Liver (tissue), 9 donors: Measurements from ENCODE around the gene SLC24A3. TPM values are rescaled to one million over a fixed set of nuclear protein-coding genes. Genes with fewer than 3 reads are reported as not detected.

ENCODE experiments used
- DNase-seq: peaks from one replicate; pipeline ENCODE4 v3.0.0-alpha.2; 2017; ENCODE audit warnings: low spot score
- H3K27ac ChIP-seq, 2 donors: one replicate each; pipeline ENCODE4 v1.7.0; 2013; ENCODE audit warnings: inconsistent platforms in 2 of 2, low read length in 2 of 2, control low read depth in 1 of 2, low read depth in 1 of 2, mild to moderate bottlenecking in 1 of 2
- H3K27me3 ChIP-seq, 4 donors: one replicate each; pipeline versions ENCODE4 v1.6.1 to v1.7.0; 2013; ENCODE audit warnings: low read length in 3 of 4, inconsistent platforms in 1 of 4, mild to moderate bottlenecking in 1 of 4, moderate library complexity in 1 of 4; ENCODE audit not compliant: control insufficient read depth in 4 of 4, insufficient read depth in 4 of 4
- H3K36me3 ChIP-seq, 4 donors: one replicate each; pipeline versions ENCODE4 v1.6.1 to v1.7.0; 2013; ENCODE audit warnings: low read length in 3 of 4, mild to moderate bottlenecking in 3 of 4, low read depth in 1 of 4, moderate library complexity in 1 of 4; ENCODE audit not compliant: control insufficient read depth in 4 of 4, insufficient read depth in 3 of 4
- H3K4me1 ChIP-seq, 4 donors: one replicate each; pipeline versions ENCODE4 v1.6.1 to v1.7.0; 2013; ENCODE audit warnings: low read length in 3 of 4, mild to moderate bottlenecking in 3 of 4, moderate library complexity in 1 of 4; ENCODE audit not compliant: control insufficient read depth in 4 of 4, insufficient read depth in 4 of 4
- H3K4me3 ChIP-seq, 3 donors: one replicate each; pipeline versions ENCODE4 v1.6.1 to v1.7.0; 2013; ENCODE audit warnings: low read length in 3 of 3, control low read depth in 1 of 3, low read depth in 1 of 3, mild to moderate bottlenecking in 1 of 3
- H3K9ac ChIP-seq, 2 donors: one replicate each; pipeline ENCODE4 v1.7.0; 2013; ENCODE audit warnings: low read length in 2 of 2, mild to moderate bottlenecking in 2 of 2, moderate library complexity in 2 of 2, control low read depth in 1 of 2, low read depth in 1 of 2
- H3K9me3 ChIP-seq, 4 donors: one replicate each; pipeline versions ENCODE4 v1.6.1 to v1.7.0; 2013; ENCODE audit warnings: low read length in 3 of 4; ENCODE audit not compliant: control insufficient read depth in 4 of 4
- EGR1 ChIP-seq, 2 donors: IDR thresholded peaks; 2 replicates each; pipeline ENCODE4 v1.6.1; 2016 to 2018; ENCODE audit warnings: antibody characterized with exemption in 2 of 2, low read depth in 2 of 2
- FOXA1 ChIP-seq: IDR thresholded peaks from 2 replicates; pipeline ENCODE4 v1.6.1; 2016; ENCODE audit warnings: antibody characterized with exemption
- FOXA2 ChIP-seq: IDR thresholded peaks from 2 replicates; pipeline ENCODE4 v1.6.1; 2016; ENCODE audit warnings: antibody characterized with exemption
- GABPA ChIP-seq, 2 donors: IDR thresholded peaks in 1 of 2; conservative IDR thresholded peaks in 1 of 2; 2 replicates each; pipeline ENCODE4 v1.6.1; 2016; ENCODE audit warnings: antibody characterized with exemption in 2 of 2, mild to moderate bottlenecking in 1 of 2, moderate library complexity in 1 of 2
- HNF4A ChIP-seq, 2 donors: conservative IDR thresholded peaks; 2 replicates each; pipeline ENCODE4 v1.6.1; 2016; ENCODE audit warnings: antibody characterized with exemption in 2 of 2, mild to moderate bottlenecking in 2 of 2
- HNF4G ChIP-seq: IDR thresholded peaks from 2 replicates; pipeline ENCODE4 v1.6.1; 2016; ENCODE audit warnings: antibody characterized with exemption
- JUND ChIP-seq, 2 donors: IDR thresholded peaks; 2 replicates each; pipeline ENCODE4 v1.6.1; 2016; ENCODE audit warnings: antibody characterized with exemption in 2 of 2
- NR2F2 ChIP-seq: IDR thresholded peaks from 2 replicates; pipeline ENCODE4 v1.6.1; 2016; ENCODE audit warnings: antibody characterized with exemption
- RAD21 ChIP-seq, 2 donors: IDR thresholded peaks; 2 replicates each; pipeline ENCODE4 v1.6.1; 2016; ENCODE audit warnings: antibody characterized with exemption in 2 of 2, mild to moderate bottlenecking in 2 of 2
- RXRA ChIP-seq, 2 donors: IDR thresholded peaks; 2 replicates each; pipeline ENCODE4 v1.6.1; 2017 to 2018; ENCODE audit warnings: antibody characterized with exemption in 2 of 2, mild to moderate bottlenecking in 1 of 2
- SP1 ChIP-seq: IDR thresholded peaks from 2 replicates; pipeline ENCODE4 v1.6.1; 2018; ENCODE audit warnings: antibody characterized with exemption, mild to moderate bottlenecking
- TAF1 ChIP-seq: conservative IDR thresholded peaks from 2 replicates; pipeline ENCODE4 v1.6.1; 2016; ENCODE audit warnings: antibody characterized with exemption, mild to moderate bottlenecking
- YY1 ChIP-seq: IDR thresholded peaks from 2 replicates; pipeline ENCODE4 v1.6.1; 2016; ENCODE audit warnings: antibody characterized with exemption, mild to moderate bottlenecking
- WGBS: extraction: QIAGEN DNeasy Blood & Tissue Kit; methylation state at CpG from one replicate; pipeline ENCODE4 v1.1.7; 2013; 5-methylcytosine and 5-hydroxymethylcytosine counted together
- polyA plus RNA-seq, 2 donors: library from polyadenylated mRNA; stranded (reverse) in 1 of 2; unstranded in 1 of 2; fragments of 200-250 nt in 1 of 2; fragments of >200 nt in 1 of 2; fragmentation: Nextera tagmentation in 1 of 2; extraction: Ambion mirVana in 1 of 2; gene quantifications; one replicate each; pipeline versions ENCODE4 v1.2.1 to v1.2.3, GENCODE V29; 2013 to 2015
- total RNA-seq, 2 donors: library from RNA; depleted of rRNA; stranded (reverse); fragments of >200 nt; gene quantifications; one replicate each; pipeline ENCODE4 v1.2.3, GENCODE V29; 2014
- TF ChIP-seq, protein P1 (sequence below): IDR thresholded peaks from 2 replicates; pipeline ENCODE4 v1.6.1; 2016; ENCODE audit warnings: antibody characterized with exemption
- TF ChIP-seq, protein P2 (sequence below): IDR thresholded peaks from 2 replicates; pipeline ENCODE4 v1.6.1; 2016; ENCODE audit warnings: antibody characterized with exemption
- TF ChIP-seq, protein P3 (sequence below): IDR thresholded peaks from 2 replicates; pipeline ENCODE4 v1.6.1; 2016; ENCODE audit warnings: antibody characterized with exemption, mild to moderate bottlenecking
- TF ChIP-seq, protein P4 (sequence below): fragments of 150-350 bp; IDR thresholded peaks from 2 replicates; pipeline ENCODE4 v1.5.1; 2017; ENCODE audit warnings: improper control_type of control experiment, low read depth, low read length; ENCODE audit not compliant: missing input control
- TF ChIP-seq, protein P5 (sequence below): IDR thresholded peaks from 2 replicates; pipeline ENCODE4 v1.6.1; 2016; ENCODE audit warnings: antibody characterized with exemption
- donor health status: healthy.
- donor health status: healthy.
- donor health status: healthy.
- donor health status: healthy.
- donor health status: healthy.

The SLC24A3 gene
- total and polyA plus RNA-seq, 4 donors, result 0.28 to 1.8 (median 0.46) TPM

DNA sequence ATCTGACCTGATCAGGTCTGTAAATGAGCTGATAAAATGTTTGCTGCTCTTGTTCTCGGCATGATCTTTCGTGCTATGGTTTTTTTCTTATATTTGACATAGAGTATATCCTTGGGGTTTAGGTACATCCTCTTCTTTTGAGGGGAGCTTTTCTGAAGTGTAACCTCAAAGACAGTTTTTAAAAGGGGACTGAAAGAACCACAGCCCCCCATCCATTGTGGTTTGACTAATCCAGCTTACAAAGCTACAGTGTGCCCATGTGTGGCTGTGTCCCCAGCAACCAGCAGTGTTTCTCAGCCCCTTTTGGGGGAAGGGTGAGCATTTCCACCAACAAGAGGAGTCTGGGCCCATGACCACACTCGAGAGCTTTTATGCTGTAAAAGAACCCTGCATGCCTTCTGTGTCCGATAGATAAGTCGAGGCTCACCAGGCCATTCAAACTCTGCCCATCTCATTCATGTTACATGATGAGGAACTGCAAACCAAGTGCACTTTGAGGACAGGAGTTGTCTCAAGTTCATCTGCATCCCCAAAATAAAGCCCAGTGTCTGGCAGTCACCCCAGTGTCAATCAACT, 266.0 kb downstream of the SLC24A3 start:
- TF ChIP-seq JUND (IDR thresholded peaks at IDR 0.05), result no peak
- TF ChIP-seq TAF1, result no peak
- no peak for TF ChIP-seq FOXA1
- TF ChIP-seq YY1, result no peak
- TF ChIP-seq, protein P1, sequence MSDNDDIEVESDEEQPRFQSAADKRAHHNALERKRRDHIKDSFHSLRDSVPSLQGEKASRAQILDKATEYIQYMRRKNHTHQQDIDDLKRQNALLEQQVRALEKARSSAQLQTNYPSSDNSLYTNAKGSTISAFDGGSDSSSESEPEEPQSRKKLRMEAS, result no peak
- TF ChIP-seq, protein P2, sequence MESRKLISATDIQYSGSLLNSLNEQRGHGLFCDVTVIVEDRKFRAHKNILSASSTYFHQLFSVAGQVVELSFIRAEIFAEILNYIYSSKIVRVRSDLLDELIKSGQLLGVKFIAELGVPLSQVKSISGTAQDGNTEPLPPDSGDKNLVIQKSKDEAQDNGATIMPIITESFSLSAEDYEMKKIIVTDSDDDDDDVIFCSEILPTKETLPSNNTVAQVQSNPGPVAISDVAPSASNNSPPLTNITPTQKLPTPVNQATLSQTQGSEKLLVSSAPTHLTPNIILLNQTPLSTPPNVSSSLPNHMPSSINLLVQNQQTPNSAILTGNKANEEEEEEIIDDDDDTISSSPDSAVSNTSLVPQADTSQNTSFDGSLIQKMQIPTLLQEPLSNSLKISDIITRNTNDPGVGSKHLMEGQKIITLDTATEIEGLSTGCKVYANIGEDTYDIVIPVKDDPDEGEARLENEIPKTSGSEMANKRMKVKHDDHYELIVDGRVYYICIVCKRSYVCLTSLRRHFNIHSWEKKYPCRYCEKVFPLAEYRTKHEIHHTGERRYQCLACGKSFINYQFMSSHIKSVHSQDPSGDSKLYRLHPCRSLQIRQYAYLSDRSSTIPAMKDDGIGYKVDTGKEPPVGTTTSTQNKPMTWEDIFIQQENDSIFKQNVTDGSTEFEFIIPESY, result no peak
- no peak for TF ChIP-seq RXRA (IDR thresholded peaks at IDR 0.05)
- TF ChIP-seq, protein P3, sequence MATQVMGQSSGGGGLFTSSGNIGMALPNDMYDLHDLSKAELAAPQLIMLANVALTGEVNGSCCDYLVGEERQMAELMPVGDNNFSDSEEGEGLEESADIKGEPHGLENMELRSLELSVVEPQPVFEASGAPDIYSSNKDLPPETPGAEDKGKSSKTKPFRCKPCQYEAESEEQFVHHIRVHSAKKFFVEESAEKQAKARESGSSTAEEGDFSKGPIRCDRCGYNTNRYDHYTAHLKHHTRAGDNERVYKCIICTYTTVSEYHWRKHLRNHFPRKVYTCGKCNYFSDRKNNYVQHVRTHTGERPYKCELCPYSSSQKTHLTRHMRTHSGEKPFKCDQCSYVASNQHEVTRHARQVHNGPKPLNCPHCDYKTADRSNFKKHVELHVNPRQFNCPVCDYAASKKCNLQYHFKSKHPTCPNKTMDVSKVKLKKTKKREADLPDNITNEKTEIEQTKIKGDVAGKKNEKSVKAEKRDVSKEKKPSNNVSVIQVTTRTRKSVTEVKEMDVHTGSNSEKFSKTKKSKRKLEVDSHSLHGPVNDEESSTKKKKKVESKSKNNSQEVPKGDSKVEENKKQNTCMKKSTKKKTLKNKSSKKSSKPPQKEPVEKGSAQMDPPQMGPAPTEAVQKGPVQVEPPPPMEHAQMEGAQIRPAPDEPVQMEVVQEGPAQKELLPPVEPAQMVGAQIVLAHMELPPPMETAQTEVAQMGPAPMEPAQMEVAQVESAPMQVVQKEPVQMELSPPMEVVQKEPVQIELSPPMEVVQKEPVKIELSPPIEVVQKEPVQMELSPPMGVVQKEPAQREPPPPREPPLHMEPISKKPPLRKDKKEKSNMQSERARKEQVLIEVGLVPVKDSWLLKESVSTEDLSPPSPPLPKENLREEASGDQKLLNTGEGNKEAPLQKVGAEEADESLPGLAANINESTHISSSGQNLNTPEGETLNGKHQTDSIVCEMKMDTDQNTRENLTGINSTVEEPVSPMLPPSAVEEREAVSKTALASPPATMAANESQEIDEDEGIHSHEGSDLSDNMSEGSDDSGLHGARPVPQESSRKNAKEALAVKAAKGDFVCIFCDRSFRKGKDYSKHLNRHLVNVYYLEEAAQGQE, result no peak
- TF ChIP-seq, protein P4, sequence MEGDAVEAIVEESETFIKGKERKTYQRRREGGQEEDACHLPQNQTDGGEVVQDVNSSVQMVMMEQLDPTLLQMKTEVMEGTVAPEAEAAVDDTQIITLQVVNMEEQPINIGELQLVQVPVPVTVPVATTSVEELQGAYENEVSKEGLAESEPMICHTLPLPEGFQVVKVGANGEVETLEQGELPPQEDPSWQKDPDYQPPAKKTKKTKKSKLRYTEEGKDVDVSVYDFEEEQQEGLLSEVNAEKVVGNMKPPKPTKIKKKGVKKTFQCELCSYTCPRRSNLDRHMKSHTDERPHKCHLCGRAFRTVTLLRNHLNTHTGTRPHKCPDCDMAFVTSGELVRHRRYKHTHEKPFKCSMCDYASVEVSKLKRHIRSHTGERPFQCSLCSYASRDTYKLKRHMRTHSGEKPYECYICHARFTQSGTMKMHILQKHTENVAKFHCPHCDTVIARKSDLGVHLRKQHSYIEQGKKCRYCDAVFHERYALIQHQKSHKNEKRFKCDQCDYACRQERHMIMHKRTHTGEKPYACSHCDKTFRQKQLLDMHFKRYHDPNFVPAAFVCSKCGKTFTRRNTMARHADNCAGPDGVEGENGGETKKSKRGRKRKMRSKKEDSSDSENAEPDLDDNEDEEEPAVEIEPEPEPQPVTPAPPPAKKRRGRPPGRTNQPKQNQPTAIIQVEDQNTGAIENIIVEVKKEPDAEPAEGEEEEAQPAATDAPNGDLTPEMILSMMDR, result no peak
- TF ChIP-seq SP1, result no peak
- no peak for TF ChIP-seq FOXA2
- TF ChIP-seq NR2F2, result no peak
- TF ChIP-seq EGR1 (IDR thresholded peaks at IDR 0.05; ENCODE audit: low read depth in 2 of 2), result no peak
- no peak for TF ChIP-seq HNF4A (conservative IDR thresholded peaks at IDR 0.05)
- no peak for TF ChIP-seq RAD21 (IDR thresholded peaks at IDR 0.05)
- TF ChIP-seq GABPA (IDR thresholded peaks at IDR 0.05 in 1 of 2, conservative IDR thresholded peaks at IDR 0.05 in 1 of 2), result no peak
- TF ChIP-seq, protein P5, sequence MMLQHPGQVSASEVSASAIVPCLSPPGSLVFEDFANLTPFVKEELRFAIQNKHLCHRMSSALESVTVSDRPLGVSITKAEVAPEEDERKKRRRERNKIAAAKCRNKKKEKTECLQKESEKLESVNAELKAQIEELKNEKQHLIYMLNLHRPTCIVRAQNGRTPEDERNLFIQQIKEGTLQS, result no peak
- no peak for TF ChIP-seq HNF4G
- no peaks in the 10 kb centered on the region for H3K27me3 ChIP-seq
- no peak overlapping the region for H3K27ac ChIP-seq
- H3K9me3 ChIP-seq, result no peaks in the 10 kb centered on the region
- H3K4me1 ChIP-seq, result no peaks in the 10 kb centered on the region
- no peak for DNase-seq
- no peaks in the 10 kb centered on the region for H3K36me3 ChIP-seq
- WGBS, result 80% methylated on average over 5 of the region's 5 CpGs
- no peak overlapping the region for H3K9ac ChIP-seq
- no peak overlapping the region for H3K4me3 ChIP-seq
